ENCODE results near the gene CFAP43.

Gene CFAP43

DNA sequence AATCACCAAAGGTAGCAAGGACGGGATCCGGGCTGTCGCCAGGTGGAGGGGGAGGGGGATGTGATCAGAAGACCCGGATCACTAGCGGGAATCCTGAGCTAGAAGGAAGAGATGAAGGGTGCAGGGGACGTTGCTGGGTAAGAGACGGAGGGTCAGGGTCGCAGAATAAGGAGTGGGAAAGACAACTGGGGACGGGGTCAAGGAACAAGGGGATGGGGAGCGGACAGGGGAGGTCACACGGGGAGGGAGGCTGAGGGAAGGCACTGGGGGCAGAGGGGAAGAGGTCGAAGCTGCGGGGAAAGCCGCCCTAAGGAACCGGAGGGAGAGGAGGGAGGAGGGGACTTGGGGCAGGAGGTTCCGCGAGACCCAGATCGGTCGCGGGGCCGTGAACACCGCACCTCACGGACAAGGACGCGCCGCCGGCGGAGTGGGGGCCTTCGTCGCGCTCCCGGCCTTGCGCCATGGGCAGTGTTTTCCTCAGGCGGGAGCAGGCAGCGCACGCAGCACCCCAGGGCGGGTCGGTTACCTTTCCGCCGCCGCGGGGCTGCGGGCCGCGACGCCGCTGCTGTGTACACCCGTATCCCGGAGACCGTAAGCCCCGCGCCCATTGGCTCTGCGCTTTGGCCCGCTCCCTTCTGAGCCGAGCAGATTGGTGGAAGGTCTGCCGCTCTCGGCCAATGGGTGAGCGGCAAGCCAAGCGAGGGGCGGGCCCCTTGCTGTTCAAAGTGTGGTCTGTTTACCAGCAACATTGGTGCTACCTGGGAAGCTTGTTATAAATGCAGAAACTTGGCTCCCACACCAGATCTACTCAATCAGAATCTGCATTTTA lies at the start of gene CFAP43:
TSS of gene CFAP43 (minus strand) at position 581 of the 829 bp plus-strand sequence. CDS start at position 463, 118 bp downstream.
- Histone ChIP-seq H3K4me3 (IDR thresholded peaks at IDR 0.05; ENCODE audit: insufficient read depth, low read depth, low read length) (no peak within 1 kb of the TSS), H3K27ac (peak within 1 kb of the TSS; percentile 30; the same call in 1 of the 2 replicates), H3K27me3 (ENCODE audit: insufficient read depth, low read depth) (no peaks in the 10 kb centered on the region), H3K9ac (peak within 1 kb of the TSS; percentile 70), H3K36me3 (ENCODE audit: insufficient read depth) (no peaks in the 10 kb centered on the region), H3K4me1 (ENCODE audit: low read depth, poor library complexity, severe bottlenecking) (peaks cover 5% of the 10 kb centered on the region), H2AFZ (ENCODE audit: low read depth) (peak within 1 kb of the TSS; percentile 92), H4K20me1 (ENCODE audit: insufficient read depth) (no peaks in the 10 kb centered on the region), H3K79me2 (ENCODE audit: insufficient read depth, low read depth) (no peaks in the 10 kb centered on the region), H3K4me2 (peak within 1 kb of the TSS; percentile 97)
- TF ChIP-seq, protein P1, sequence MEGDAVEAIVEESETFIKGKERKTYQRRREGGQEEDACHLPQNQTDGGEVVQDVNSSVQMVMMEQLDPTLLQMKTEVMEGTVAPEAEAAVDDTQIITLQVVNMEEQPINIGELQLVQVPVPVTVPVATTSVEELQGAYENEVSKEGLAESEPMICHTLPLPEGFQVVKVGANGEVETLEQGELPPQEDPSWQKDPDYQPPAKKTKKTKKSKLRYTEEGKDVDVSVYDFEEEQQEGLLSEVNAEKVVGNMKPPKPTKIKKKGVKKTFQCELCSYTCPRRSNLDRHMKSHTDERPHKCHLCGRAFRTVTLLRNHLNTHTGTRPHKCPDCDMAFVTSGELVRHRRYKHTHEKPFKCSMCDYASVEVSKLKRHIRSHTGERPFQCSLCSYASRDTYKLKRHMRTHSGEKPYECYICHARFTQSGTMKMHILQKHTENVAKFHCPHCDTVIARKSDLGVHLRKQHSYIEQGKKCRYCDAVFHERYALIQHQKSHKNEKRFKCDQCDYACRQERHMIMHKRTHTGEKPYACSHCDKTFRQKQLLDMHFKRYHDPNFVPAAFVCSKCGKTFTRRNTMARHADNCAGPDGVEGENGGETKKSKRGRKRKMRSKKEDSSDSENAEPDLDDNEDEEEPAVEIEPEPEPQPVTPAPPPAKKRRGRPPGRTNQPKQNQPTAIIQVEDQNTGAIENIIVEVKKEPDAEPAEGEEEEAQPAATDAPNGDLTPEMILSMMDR (conservative IDR thresholded peaks at IDR 0.05; ENCODE audit: low read depth, low read length), result no peak

- TF ChIP-seq, protein P1 (conservative IDR thresholded peaks at IDR 0.05; ENCODE audit: low read depth, low read length), result no peak
- Histone ChIP-seq H3K79me2 (ENCODE audit: insufficient read depth, low read depth) (no peaks in the 10 kb centered on the region), H3K9ac (no peak overlapping the region), H3K27me3 (ENCODE audit: insufficient read depth, low read depth) (no peaks in the 10 kb centered on the region), H2AFZ (ENCODE audit: low read depth) (no peak overlapping the region), H3K4me2 (no peak overlapping the region), H3K4me3 (IDR thresholded peaks at IDR 0.05; ENCODE audit: insufficient read depth, low read depth, low read length) (no peak overlapping the region), H3K4me1 (ENCODE audit: low read depth, poor library complexity, severe bottlenecking) (no peaks in the 10 kb centered on the region), H3K36me3 (ENCODE audit: insufficient read depth) (no peaks in the 10 kb centered on the region), H3K27ac (no peak overlapping the region), H4K20me1 (ENCODE audit: insufficient read depth) (no peaks in the 10 kb centered on the region)
These were observed 49.5 kb upstream of the CFAP43 start for GRCh38 chr10:104281694-104282093.

DNA sequence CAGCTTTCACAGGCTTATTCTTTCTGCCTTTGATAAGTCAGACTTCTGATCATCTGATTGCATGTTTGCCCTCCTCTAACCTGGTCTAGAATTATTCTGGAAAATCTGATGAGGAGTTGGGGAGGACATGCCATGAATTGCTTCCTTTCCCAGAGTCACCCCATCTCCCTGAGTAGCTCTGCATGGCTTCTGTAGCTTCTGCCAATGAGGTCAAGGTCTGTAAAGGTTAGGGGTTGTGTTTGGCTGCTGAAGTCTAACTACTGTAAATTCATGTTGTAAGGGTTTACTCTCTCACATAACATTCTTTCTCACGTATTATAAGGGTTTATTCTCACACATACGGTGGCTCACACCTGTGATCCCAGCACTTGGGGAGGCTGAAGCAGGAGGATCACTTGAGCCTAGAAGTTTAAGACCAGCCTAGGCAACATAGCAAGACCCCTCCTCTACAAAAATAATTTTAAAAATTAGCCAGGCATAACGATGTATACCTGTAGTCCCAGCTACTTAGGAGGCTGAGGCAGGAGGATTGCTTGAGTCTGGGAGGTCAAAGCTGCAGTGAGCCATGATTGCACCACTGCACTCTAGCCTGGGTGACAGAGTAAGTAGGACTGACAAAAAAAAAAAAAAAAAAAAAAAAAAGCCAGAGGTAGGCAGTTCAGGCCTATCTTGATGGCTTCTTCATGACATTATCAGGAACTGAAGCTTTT lies 47.5 kb upstream of the CFAP43 start:
- H3K9ac ChIP-seq, result no peak overlapping the region
- no peak overlapping the region for H2AFZ ChIP-seq (ENCODE audit: low read depth)
- no peaks in the 10 kb centered on the region for H4K20me1 ChIP-seq (ENCODE audit: insufficient read depth)
- no peak overlapping the region for H3K27ac ChIP-seq
- H3K4me1 ChIP-seq (ENCODE audit: low read depth, poor library complexity, severe bottlenecking), result no peaks in the 10 kb centered on the region
- TF ChIP-seq, protein P1 (conservative IDR thresholded peaks at IDR 0.05; ENCODE audit: low read depth, low read length), result no peak
- H3K4me3 ChIP-seq (IDR thresholded peaks at IDR 0.05; ENCODE audit: insufficient read depth, low read depth, low read length), result no peak overlapping the region
- H3K27me3 ChIP-seq (ENCODE audit: insufficient read depth, low read depth), result no peaks in the 10 kb centered on the region
- H3K4me2 ChIP-seq, result no peak overlapping the region
- H3K36me3 ChIP-seq (ENCODE audit: insufficient read depth), result no peaks in the 10 kb centered on the region
- H3K79me2 ChIP-seq (ENCODE audit: insufficient read depth, low read depth), result no peaks in the 10 kb centered on the region

DNA sequence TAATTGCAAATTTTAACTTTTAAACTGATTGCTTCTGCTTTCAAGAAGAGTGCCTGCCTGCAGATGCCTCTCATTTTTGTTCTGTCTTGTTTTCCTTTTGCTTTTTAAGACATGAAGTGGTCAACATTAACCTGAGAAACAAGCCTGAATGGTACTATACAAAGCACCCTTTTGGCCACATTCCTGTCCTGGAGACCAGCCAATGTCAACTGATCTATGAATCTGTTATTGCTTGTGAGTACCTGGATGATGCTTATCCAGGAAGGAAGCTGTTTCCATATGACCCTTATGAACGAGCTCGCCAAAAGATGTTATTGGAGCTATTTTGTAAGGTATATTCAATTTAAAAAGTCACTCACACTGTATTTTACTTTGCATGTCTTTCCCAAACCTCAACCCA lies 45.6 kb upstream of the CFAP43 start:
- Histone ChIP-seq H4K20me1 (ENCODE audit: insufficient read depth) (no peaks in the 10 kb centered on the region), H3K27ac (no peak overlapping the region), H3K4me2 (no peak overlapping the region), H3K36me3 (ENCODE audit: insufficient read depth) (no peaks in the 10 kb centered on the region), H3K4me3 (IDR thresholded peaks at IDR 0.05; ENCODE audit: insufficient read depth, low read depth, low read length) (no peak overlapping the region), H3K27me3 (ENCODE audit: insufficient read depth, low read depth) (no peaks in the 10 kb centered on the region), H3K4me1 (ENCODE audit: low read depth, poor library complexity, severe bottlenecking) (peaks cover 4% of the 10 kb centered on the region), H2AFZ (ENCODE audit: low read depth) (no peak overlapping the region), H3K9ac (no peak overlapping the region), H3K79me2 (ENCODE audit: insufficient read depth, low read depth) (no peaks in the 10 kb centered on the region)
- TF ChIP-seq, protein P1 (conservative IDR thresholded peaks at IDR 0.05; ENCODE audit: low read depth, low read length), result no peak

Data from KMS-11 (cell line).